Neural cell (in vitro differentiated cells): Measurements from ENCODE around the gene DPYSL4. TPM values are rescaled to one million over a fixed set of nuclear protein-coding genes. Genes with fewer than 3 reads are reported as not detected.

Source experiments
- H2AFZ ChIP-seq: fragments of 200-600, 300-800 bp; sonication (generic), shearing (Covaris generic); 2 replicates; pipeline ENCODE4 v1.6.0; 2014; ENCODE audit warnings: low read depth, mild to moderate bottlenecking, antibody characterized with exemption, low read length, moderate library complexity
- H3F3A ChIP-seq: fragments of 200-600 bp; shearing (Covaris generic); 2 replicates; pipeline ENCODE4 v1.6.1; 2016; ENCODE audit warnings: mild to moderate bottlenecking, moderate library complexity, mixed read lengths, antibody characterized with exemption, low read length; ENCODE audit not compliant: insufficient read depth, poor library complexity, severe bottlenecking
- H3K27ac ChIP-seq: fragments of 200-600, 300-800 bp; sonication (generic), shearing (Covaris generic); 2 replicates; pipeline ENCODE4 v1.5.1; 2014; ENCODE audit warnings: mild to moderate bottlenecking, low read length, moderate library complexity
- H3K27me3 ChIP-seq: fragments of 300-800, 200-600 bp; sonication (generic), shearing (Covaris generic); 2 replicates; pipeline ENCODE4 v1.6.0; 2014; ENCODE audit warnings: mild to moderate bottlenecking, low read depth, low read length, moderate library complexity; ENCODE audit not compliant: insufficient read depth
- H3K36me3 ChIP-seq: fragments of 300-800, 200-600 bp; sonication (generic), shearing (Covaris generic); 2 replicates; pipeline ENCODE4 v1.5.1; 2014; ENCODE audit warnings: mild to moderate bottlenecking, antibody characterized with exemption, low read length, moderate library complexity; ENCODE audit not compliant: insufficient read depth
- H3K4me2 ChIP-seq: fragments of 300-800, 200-600 bp; sonication (generic), shearing (Covaris generic); 2 replicates; pipeline ENCODE4 v1.6.0; 2014; ENCODE audit warnings: mild to moderate bottlenecking, low read length
- H3K4me3 ChIP-seq: fragments of 300-800, 200-600 bp; sonication (generic), shearing (Covaris generic); 2 replicates; pipeline ENCODE4 v1.5.1; 2014; ENCODE audit warnings: mild to moderate bottlenecking, low read length, moderate library complexity
- H3K79me2 ChIP-seq: fragments of 200-600 bp; shearing (Covaris generic); replicated peaks from 2 replicates; pipeline ENCODE4 v1.6.0; 2014; ENCODE audit warnings: mild to moderate bottlenecking, low read length, moderate library complexity; ENCODE audit not compliant: insufficient read depth
- H3K9ac ChIP-seq: fragments of 300-800, 200-600 bp; sonication (generic), shearing (Covaris generic); 2 replicates; pipeline ENCODE4 v1.6.1; 2016; ENCODE audit warnings: mild to moderate bottlenecking, low read length, mixed read lengths
- H3K9me2 ChIP-seq: fragments of 200-600 bp; shearing (Covaris generic); 2 replicates; pipeline ENCODE4 v1.6.1; 2016; ENCODE audit warnings: mild to moderate bottlenecking, low read length, mixed read lengths; ENCODE audit not compliant: insufficient read depth
- H3K9me3 ChIP-seq: fragments of 200-600, 300-800 bp; sonication (generic), shearing (Covaris generic); 2 replicates; pipeline ENCODE4 v1.6.1; 2016; ENCODE audit warnings: mild to moderate bottlenecking, mixed run types, low read length, moderate library complexity, mixed read lengths
- H4K20me1 ChIP-seq: fragments of 200-600 bp; shearing (Covaris generic); 2 replicates; pipeline ENCODE4 v1.6.1; 2016; ENCODE audit warnings: mild to moderate bottlenecking, mixed run types; ENCODE audit not compliant: insufficient read depth
- CTCF ChIP-seq: fragments of 450-650 bp; IDR thresholded peaks from 2 replicates; pipeline ENCODE4 v1.5.1; 2014; ENCODE audit warnings: antibody characterized with exemption, mild to moderate bottlenecking, moderate library complexity; ENCODE audit not compliant: poor library complexity, severe bottlenecking
- EP300 ChIP-seq: fragments of 450-650 bp; conservative IDR thresholded peaks from 2 replicates; pipeline ENCODE4 v1.6.1; 2014; ENCODE audit warnings: antibody characterized with exemption, mild to moderate bottlenecking, moderate library complexity; ENCODE audit not compliant: poor library complexity, severe bottlenecking
- EZH2 ChIP-seq: fragments of 200-600, 300-800 bp; shearing (Covaris generic), sonication (generic); IDR thresholded peaks from 2 replicates; pipeline ENCODE4 v1.6.1; 2014; ENCODE audit warnings: antibody characterized with exemption, low read length, borderline replicate concordance, mild to moderate bottlenecking; ENCODE audit not compliant: insufficient read depth, poor library complexity, severe bottlenecking
- MXI1 ChIP-seq: fragments of 450-650 bp; conservative IDR thresholded peaks from 2 replicates; pipeline ENCODE4 v1.6.1; 2014; ENCODE audit warnings: antibody characterized with exemption, mild to moderate bottlenecking; ENCODE audit not compliant: poor library complexity, severe bottlenecking
- POLR2AphosphoS5 ChIP-seq: IDR thresholded peaks from 2 replicates; pipeline ENCODE4 v1.6.1; 2012
- RAD21 ChIP-seq: fragments of 450-650 bp; conservative IDR thresholded peaks from 2 replicates; pipeline ENCODE4 v1.6.1; 2014; ENCODE audit warnings: antibody characterized with exemption, mild to moderate bottlenecking, moderate library complexity
- REST ChIP-seq: IDR thresholded peaks from 2 replicates; pipeline ENCODE4 v1.6.1; 2012; ENCODE audit warnings: borderline replicate concordance
- SMC3 ChIP-seq: fragments of 450-650 bp; conservative IDR thresholded peaks from 2 replicates; pipeline ENCODE4 v1.6.1; 2014; ENCODE audit warnings: antibody characterized with exemption, mild to moderate bottlenecking, moderate library complexity; ENCODE audit not compliant: poor library complexity
- TAF1 ChIP-seq: IDR thresholded peaks from 2 replicates; pipeline ENCODE4 v1.6.1; 2012; ENCODE audit warnings: low read depth
- polyA plus RNA-seq: library from polyadenylated mRNA; depleted of rRNA; stranded (reverse); fragments of >200 nt; gene quantifications from 2 replicates; pipeline ENCODE4 v1.2.3, GENCODE V29; 2014

DPYSL4 gene
- polyA plus RNA-seq, 1 donor from 2014 or later: 116 TPM

- Histone ChIP-seq H3K36me3 (no peaks in the 10 kb centered on the region), H3F3A (no peaks in the 10 kb centered on the region), H3K9me3 (no peaks in the 10 kb centered on the region), H3K9ac (no peak overlapping the region), H3K4me3 (no peak overlapping the region), H3K27ac (no peak overlapping the region), H2AFZ (no peak overlapping the region), H3K27me3 (no peaks in the 10 kb centered on the region), H3K79me2 (no peaks in the 10 kb centered on the region), H3K9me2 (no peaks in the 10 kb centered on the region), H3K4me2 (no peak overlapping the region), H4K20me1 (no peaks in the 10 kb centered on the region)
- TF ChIP-seq MXI1: no peak
- no peak for TF ChIP-seq CTCF
These were observed 14.4 kb upstream of the DPYSL4 start for GRCh38 chr10:132172091-132173066.

GRCh38 chr10:132173185-132173584, 13.6 kb upstream of the DPYSL4 start:
- Histone ChIP-seq H3K4me3 (no peak overlapping the region), H2AFZ (no peak overlapping the region), H3K9ac (no peak overlapping the region), H4K20me1 (no peaks in the 10 kb centered on the region), H3K36me3 (no peaks in the 10 kb centered on the region), H3K27me3 (no peaks in the 10 kb centered on the region), H3K9me3 (no peaks in the 10 kb centered on the region), H3K4me2 (no peak overlapping the region), H3K27ac (no peak overlapping the region), H3K9me2 (no peaks in the 10 kb centered on the region), H3F3A (no peaks in the 10 kb centered on the region), H3K79me2 (no peaks in the 10 kb centered on the region)
- TF ChIP-seq EP300: no peak
- TF ChIP-seq TAF1: no peak
- no peak for TF ChIP-seq EZH2
- no peak for TF ChIP-seq POLR2AphosphoS5
- no peak for TF ChIP-seq SMC3
- TF ChIP-seq CTCF: no peak
- no peak for TF ChIP-seq REST
- TF ChIP-seq RAD21: no peak
- no peak for TF ChIP-seq MXI1
